T-cell (primary cell): ENCODE data around the gene NPHP3. TPM values are rescaled to one million over a fixed set of nuclear protein-coding genes. Genes with fewer than 3 reads are reported as not detected.

Experiments used
- total RNA-seq, 35 experiments: library from RNA in 6 of 35; stranded (reverse) in 6 of 35; fragments of 120-200 nt in 1 of 35; gene quantifications; one replicate each; pipeline versions ENCODE4 v1.2.1 to v1.2.4 and lab custom pipeline; 2013 to 2026

Gene NPHP3
- total RNA-seq, 5 donors from 2014 or later (not counting 1 experiment from before 2014, with no cell fraction given) = 28.2 to 60.8 (median 52.1) TPM

Other genes starting within 250 kb of the NPHP3 start
- under 1 TPM in 3 of 5 donors, not detected in 2; 0.15 to 0.37 (median 0.25) TPM for gene ACKR4, start 125.1 kb downstream of the NPHP3 start, total RNA-seq
- gene ACAD11, start 62.6 kb downstream of the NPHP3 start, total RNA-seq = 10 to 100 TPM; 25.1 to 35.2 (median 32.2) TPM
- 10 to 100 TPM; 24.7 to 42.2 (median 27.7) TPM for gene UBA5, start 62.1 kb downstream of the NPHP3 start, total RNA-seq